GM21423 (cell line): Measurements from ENCODE around the gene TOMM22.
"Not testable (repeated sequence)": the region's sequence is repeated elsewhere in the genome, so short reads cannot be mapped to it uniquely, and the experiment has no call there.

Experiments used
- ATAC-seq: cut with Tn5 transposase; IDR thresholded peaks from one replicate; pipeline ENCODE4 v1.9.1; 2021; ENCODE audit warnings: mild to moderate bottlenecking, moderate library complexity; ENCODE audit not compliant: unreplicated experiment

Gene TOMM22

DNA sequence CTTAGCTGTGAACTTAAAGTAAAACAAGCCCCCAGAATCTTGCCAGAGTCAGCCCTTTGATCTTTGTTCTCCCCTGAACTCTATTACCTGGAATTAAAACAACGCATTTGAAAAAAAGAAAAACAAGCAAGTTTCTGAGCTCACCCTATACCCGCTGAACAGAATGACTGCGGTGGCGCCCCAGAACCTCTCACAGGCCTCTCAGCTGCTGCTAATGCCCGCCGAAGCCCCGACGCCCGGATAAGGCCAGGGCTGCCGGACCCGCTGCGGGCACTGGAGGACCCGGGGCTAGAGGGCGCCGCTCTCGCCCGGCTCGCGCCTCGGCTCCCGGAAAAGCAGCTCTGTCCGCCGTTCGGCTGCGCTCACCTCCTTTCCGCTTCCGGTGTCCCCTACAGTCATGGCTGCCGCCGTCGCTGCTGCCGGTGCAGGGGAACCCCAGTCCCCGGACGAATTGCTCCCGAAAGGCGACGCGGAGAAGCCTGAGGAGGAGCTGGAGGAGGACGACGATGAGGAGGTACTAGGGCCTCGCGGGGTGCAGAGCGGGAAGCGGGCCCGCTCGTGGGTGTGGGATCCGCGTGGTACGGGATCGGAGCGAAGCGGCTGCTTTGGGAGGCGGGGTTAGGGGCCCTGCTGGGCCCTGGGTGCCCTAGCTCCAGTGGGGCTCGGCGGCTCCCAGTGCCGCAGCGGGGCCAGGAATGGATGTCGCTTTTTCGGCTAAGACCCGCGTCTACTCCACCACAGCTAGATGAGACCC lies at the start of gene TOMM22:
Gene TOMM22, plus strand, starts transcription at position 376 of the 754 bp plus-strand sequence. Its CDS starts 22 bp downstream, at position 398.
- ATAC-seq, result peak; percentile 91

DNA sequence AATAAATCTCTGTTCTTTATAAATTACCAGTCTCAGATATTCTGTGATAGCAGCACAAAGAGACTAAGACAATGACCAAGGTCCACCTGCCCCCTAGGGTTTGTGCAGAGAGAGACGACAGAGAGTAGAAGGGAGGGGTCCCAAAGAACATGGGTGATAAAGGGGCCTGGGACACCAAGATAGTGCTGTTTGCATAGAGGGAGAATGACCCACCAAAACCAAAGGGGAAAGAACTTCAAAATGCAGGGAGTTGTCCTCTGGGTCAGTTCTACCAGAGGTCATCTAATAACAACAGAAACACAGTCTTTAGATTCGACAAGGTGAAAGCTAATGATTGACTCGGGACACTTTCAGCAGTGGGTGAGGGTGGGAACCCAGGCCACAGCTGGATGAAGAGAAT lies 49.2 kb upstream of the TOMM22 start:
- no peak for ATAC-seq

GRCh38 chr22:38638216-38638615 lies 43.5 kb upstream of the TOMM22 start:
- ATAC-seq, result no peak

DNA sequence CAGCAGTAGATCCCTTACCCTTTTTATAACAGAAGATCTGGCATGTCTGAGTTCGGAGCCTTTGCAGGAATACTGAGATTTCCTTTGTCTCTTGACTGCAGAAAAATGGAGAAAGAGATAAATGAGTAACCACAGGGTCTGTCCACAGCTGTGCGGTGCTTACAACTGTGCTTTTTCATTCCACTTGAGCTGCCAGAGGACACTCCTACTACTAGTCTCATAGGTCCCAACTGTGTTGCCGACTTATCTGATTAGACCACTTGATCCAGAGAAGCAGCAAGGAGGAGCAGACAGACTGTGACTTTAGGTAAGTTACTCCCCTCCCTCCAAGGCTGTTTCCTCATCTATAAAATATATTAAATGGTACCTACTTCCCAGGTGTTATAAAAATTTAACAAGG lies 43.0 kb upstream of the TOMM22 start:
- no peak for ATAC-seq

DNA sequence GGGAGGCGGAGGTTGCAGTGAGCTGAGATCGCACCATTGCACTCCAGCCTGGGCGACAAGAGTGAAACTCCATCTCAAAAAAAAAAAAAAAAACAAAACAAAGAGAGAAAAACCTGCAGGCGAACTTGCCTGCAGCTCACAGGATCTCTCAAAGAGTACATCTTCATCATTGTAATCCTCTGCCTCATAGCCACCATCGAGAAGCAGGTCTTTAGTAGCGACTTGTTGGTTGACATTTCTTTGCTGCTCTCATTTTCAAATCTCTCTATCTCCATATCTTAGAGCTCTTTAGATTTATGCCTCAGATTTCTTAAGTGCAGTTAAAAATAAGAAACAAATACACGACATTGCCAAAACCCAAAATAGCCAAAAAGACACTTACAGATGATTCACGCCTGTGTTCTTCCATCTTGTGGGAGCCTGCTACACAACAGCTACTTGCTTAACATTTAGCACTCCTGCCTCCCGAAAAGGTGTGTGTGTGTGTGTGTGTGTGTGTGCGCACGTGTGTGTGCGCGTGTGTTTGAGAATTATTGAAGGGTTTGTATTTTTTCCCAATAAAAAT lies 40.2 kb upstream of the TOMM22 start:
- ATAC-seq, result no peak

DNA sequence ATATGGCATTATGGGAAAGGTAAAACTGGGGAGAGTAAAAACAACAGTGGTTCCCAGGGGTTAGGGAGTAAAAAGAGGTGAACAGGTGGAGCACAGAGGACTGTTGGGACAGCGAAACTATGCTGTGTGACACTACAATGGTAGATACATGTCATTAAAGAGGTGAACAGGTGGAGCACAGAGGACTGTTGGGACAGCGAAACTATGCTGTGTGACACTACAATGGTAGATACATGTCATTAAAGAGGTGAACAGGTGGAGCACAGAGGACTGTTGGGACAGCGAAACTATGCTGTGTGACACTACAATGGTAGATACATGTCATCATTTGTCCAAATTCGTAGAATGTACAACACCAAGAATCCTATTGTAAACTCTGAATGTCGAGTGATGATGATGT lies 37.5 kb upstream of the TOMM22 start:
- ATAC-seq, result not testable (repeated sequence)

DNA sequence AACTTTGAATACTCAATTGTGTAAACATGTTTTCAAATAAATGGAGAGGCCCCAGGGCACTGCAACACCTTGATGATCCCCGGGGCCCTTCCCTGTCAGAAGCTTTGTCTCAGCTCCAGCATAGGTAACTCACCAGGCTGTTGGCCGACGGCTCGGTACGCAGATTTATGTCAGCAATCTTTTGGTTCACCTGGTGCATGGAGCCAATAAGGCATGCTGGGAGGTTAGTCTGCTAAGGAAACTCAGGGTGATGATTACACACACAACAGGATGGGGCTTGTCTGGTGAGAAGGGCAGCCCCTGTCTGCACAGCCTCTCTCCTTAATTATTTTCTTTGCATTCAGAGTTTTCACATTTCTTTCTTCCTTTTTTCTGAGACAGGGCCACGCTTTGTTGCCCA lies 36.3 kb upstream of the TOMM22 start:
- no peak for ATAC-seq

DNA sequence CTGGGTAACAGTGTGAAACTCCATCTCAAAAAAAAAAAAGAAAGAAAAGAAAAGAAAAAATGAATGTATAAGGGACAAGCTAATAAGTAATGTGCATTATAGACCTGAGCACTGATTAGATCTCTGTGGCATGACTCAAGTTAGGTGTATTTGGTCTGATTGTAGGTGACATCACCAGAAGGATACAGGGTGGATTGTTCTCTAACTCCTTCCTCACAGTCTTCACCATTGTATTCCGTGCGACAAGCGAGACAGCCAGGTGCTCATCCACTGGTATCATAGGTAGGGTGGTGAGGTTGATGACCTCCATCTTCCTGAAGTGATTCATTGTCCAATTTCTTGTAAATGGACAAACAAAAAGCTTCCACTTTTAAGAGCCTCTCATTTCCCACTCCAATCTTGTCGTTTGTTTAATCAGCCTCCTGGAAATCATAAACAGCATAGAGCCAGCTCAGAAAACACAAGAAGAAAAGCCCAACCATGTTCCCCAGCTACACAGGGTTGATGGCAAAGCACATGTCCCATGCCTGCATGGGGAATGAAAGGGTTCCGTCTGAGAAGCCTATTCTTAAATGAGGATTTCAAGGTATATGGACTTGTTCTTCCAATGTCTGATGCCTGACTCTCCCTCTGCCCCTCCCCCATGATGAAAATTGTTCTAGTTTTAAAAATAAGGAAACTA lies 31.8 kb upstream of the TOMM22 start:
- no peak for ATAC-seq

DNA sequence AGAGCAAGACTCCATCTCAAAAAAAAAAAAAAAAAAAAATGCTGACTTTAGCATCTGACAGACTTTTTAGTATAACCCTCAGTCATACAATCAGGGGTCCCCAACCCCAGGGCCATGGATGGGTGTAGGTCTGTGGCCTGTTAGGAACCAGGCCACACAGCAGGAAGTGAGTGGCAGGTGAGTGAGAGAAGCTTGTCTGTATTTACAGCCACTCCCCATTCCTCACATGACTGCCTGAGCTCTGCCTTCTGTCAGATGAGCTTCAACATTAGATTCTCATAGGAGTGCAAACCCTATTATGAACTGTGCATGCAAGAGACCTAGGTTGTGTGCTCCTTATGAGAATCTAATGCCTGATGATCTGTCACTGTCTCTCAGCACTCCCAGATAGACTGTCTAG lies 28.9 kb upstream of the TOMM22 start:
- no peak for ATAC-seq

DNA sequence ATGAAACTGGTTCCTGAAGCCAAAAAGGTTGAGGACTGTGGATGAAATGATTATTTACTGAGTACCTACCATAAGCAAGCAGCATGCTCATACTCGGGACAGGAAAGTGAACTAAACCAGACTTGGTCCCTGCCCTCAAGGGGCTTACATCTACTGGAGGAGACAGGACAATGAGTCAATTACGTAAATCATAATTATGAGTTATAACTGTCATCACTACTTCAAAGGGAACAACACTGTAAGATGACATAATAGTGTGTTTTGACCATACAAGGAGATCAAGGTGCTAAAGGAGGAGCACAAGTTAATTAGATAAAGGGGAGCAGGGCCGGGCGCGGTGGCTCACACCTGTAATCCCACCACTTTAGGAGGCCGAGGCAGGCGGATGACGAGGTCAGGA lies 28.0 kb upstream of the TOMM22 start:
- ATAC-seq, result no peak

- no peak for ATAC-seq
Measured at GRCh38 chr22:38655519-38656255, 26.1 kb upstream of the TOMM22 start.

GRCh38 chr22:38656256-38657044 lies 25.3 kb upstream of the TOMM22 start, which contains the start of the genes CBY1 and FAM227A:
Gene CBY1 (plus strand): TSS chr22:38656638. CDS start chr22:38668055, 11,417 bp downstream.
Gene FAM227A (minus strand): TSS chr22:38656392. CDS start chr22:38650168, 6,224 bp downstream.
- ATAC-seq, result peak; percentile 74

DNA sequence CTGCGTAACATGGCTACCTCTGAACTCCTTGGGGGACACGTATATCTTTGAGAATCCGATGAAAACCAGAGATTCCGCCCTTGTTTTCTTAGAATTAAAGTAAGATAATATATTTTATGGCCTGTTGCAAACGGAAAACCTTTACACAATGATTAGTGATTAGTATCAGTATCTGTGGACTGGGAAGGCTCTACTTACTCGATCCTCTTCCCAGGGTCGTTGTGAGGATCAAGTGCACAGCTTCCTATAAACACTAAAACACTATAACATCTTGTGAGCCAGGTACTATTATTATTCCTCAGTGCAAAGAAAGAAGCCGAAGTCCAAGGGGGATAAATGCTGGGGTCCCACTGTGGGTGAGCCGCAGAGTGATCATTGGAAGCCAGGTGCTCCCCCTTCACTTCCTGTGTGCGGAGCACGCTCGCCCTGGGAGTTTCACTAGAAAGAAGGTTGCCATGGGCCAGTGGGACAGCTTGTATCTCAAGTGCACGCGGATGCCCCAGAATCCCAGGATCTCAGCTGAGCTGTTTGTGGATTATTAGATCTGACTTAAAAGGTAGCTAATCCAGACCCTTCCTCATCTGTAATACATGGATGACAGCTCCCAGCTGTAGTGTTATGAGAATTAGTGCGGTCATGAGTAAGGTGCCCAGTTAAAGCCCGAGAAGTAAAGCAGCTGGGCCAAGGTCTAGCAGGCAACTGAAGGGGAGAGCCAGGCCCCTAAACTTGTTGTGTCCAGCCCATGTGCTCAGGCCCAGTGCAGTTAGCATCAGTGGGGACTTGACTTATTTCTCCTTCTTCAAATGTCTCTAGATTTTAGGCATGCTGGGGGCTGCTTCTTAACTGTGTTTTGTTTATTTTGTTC lies 24.5 kb upstream of the TOMM22 start:
- peak; percentile 28 for ATAC-seq

DNA sequence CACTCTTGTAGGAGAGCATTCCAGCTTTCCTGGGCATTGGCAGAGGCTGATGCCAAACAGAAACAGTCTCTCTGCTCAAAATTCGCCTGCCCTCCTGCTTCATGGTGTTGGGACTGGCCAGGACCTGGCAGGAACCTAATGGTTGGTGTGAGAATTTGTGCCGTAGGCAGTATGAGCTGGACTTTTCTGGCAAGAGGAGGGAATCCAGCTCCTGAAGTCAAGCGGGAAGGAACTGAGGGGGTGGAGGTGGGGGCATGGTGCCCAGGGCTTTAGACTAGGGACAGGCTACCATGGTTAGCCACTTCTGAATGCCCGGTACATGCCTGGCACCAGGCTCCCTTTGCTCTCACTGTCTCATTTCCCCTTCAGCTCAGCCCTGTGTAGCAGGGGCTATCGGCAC lies 6.9 kb upstream of the TOMM22 start:
- no peak for ATAC-seq

GRCh38 chr22:38675833-38676232 lies 5.9 kb upstream of the TOMM22 start:
- ATAC-seq, result no peak

- no peak for ATAC-seq
Measured at GRCh38 chr22:38684895-38685294, 3.1 kb downstream of the TOMM22 start.

DNA sequence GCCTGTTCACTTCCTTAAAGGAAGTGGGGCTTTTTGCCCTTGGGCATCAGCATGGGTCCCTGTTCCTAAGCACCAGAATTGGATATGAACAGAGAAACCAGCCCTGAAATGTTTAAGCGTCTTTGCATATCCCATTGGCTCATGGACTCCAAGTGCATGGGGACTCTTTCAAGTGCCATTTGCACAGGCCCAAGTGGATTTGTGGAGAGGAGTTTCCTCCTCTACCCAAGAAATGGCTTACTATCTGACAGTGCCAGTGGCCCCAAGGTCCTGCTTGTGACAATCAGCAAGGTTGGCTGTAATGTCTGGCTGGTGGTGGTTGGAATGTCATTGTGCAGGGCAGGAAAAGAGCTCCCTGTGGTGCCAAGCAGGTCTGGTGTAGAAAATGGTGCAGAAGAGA lies 4.0 kb downstream of the TOMM22 start:
- no peak for ATAC-seq

GRCh38 chr22:38689651-38690050 lies 7.9 kb downstream of the TOMM22 start:
- no peak for ATAC-seq

DNA sequence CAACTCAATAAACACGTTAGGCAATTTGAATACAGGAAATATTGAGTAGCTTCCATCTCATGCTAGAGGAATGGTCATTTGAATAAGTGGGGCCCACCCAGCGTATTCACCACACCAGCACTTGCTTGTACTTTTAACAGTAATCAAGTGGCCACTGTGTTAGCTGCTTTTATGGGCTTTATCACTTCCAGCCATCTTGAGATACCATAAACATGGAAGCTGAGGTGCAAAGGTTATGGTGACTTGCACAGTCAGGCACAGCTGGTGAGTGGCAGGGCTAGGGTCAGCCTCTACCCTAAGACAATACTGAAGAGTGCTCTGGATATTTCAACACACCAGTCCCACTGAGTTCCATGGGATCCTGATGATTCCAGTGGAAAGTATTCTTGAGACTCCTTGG lies 12.3 kb downstream of the TOMM22 start:
- no peak for ATAC-seq

DNA sequence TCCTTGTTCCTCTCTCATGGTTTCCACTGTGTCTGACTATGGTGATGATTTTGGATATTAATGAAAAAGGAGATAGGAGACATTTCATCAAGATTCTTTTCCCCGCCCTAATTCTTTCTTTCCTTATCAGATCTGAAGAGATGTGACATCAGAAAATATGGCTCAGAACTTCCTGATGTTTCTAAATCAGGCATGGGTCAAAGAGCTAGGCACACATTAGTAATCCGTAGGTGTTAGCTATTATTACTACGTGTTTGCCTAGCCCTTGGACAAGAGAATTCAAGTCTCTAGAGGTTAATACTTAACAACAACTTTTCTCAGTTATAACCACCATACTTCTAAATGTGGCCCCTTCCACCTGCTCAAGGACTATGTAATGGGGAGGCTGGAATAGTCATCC lies 13.2 kb downstream of the TOMM22 start:
- no peak for ATAC-seq
